Measurements from ENCODE around the gene BCL2. TPM values are rescaled to one million over a fixed set of nuclear protein-coding genes. Genes with fewer than 3 reads are reported as not detected.

The BCL2 gene
- total and polyA plus RNA-seq, 9 of the 15 experiments (the other 6 are each of a cell fraction or from before 2014, with no cell fraction given), result 0.10 to 1.1 (median 0.65) TPM

DNA sequence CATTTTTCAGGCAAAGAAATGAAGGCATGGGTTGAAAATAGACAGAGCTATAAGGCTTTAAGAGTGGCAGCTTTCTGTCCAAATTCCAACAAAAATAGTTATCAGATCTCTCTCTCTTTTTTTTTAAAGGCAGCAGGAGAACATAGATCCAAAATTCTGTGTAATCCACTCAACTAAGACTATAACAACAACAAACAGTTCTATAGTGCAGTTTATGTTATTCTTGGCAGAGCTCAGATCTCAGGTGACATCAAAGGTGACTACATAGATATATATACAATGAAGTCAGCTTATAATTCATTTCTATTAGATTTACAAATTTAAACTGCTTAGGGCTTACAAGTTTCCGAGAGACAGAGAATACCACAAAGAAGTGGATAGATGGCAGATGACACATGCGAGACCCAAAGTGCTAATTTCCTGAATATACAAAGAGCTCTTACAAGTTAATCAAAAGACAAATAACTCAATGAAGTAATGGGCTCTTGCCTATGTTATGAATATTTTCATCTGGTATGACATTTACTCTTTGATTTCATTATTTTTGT is 223.2 kb downstream of the BCL2 start (continued):
- TF ChIP-seq, protein P1, sequence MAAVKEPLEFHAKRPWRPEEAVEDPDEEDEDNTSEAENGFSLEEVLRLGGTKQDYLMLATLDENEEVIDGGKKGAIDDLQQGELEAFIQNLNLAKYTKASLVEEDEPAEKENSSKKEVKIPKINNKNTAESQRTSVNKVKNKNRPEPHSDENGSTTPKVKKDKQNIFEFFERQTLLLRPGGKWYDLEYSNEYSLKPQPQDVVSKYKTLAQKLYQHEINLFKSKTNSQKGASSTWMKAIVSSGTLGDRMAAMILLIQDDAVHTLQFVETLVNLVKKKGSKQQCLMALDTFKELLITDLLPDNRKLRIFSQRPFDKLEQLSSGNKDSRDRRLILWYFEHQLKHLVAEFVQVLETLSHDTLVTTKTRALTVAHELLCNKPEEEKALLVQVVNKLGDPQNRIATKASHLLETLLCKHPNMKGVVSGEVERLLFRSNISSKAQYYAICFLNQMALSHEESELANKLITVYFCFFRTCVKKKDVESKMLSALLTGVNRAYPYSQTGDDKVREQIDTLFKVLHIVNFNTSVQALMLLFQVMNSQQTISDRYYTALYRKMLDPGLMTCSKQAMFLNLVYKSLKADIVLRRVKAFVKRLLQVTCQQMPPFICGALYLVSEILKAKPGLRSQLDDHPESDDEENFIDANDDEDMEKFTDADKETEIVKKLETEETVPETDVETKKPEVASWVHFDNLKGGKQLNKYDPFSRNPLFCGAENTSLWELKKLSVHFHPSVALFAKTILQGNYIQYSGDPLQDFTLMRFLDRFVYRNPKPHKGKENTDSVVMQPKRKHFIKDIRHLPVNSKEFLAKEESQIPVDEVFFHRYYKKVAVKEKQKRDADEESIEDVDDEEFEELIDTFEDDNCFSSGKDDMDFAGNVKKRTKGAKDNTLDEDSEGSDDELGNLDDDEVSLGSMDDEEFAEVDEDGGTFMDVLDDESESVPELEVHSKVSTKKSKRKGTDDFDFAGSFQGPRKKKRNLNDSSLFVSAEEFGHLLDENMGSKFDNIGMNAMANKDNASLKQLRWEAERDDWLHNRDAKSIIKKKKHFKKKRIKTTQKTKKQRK (IDR thresholded peaks at IDR 0.05; ENCODE audit: borderline replicate concordance, low read depth, low read length), result no peak
- no peak for TF ChIP-seq DIDO1 (tag; IDR thresholded peaks at IDR 0.05; ENCODE audit: low read depth)

DNA sequence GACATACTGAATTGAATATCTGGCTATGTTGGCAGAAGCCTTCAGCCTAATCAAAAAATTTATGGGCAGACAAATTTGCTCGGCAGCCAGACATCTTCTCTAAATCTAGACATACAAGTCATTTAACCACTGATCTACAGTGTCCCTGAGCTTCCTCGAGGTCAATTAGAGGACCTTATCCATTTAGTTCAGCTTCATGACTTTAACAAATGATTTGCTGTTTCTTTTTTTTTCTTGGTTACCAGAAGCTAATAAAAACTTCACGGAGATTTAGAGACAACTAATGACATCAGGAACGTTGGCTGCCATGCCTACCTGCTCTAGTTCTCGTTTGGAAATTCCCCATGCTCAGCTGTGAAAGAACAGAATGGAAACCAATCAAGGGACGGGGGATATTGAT is 223.8 kb downstream of the BCL2 start:
- peaks cover 0 to 30% of the 10 kb centered on the region in 2 experiments; a peak in 3 of 5 replicates for H3K27me3 ChIP-seq (ENCODE audit: control insufficient read depth in 2 of 2, insufficient read depth in 2 of 2, low read length in 2 of 2)
- in situ Hi-C loops (cut with MboI), result no loop called here
- no peaks in the 10 kb centered on the region for H3K36me3 ChIP-seq (ENCODE audit: control insufficient read depth, insufficient read depth, low read length)
- no peak overlapping the region for H2AFZ ChIP-seq (ENCODE audit: low read depth, low read length)
- CTCF ChIA-PET (ENCODE audit: low intra/inter-chr PET ratio), result no interaction called here
- WGBS (ENCODE audit: insufficient coverage, low coverage, missing lambda C conversion rate), result 0% methylated on average over 6 of the region's 6 CpGs
- no peak overlapping the region for H3K27ac ChIP-seq (ENCODE audit: extremely low read depth, low read depth, low read length)
- H3K4me3 ChIP-seq, result no peak overlapping the region
- DNase-seq (ENCODE audit: extremely low read depth in 1 of 4, low spot score in 3 of 4) (no peak), ATAC-seq (no peak), FAIRE-seq (no peak)
- H4K20me1 ChIP-seq (replicated peaks; ENCODE audit: control insufficient read depth, insufficient read depth, low read length), result no peaks in the 10 kb centered on the region
- H3K4me2 ChIP-seq (ENCODE audit: insufficient read depth, low read length), result no peak overlapping the region
- no peaks in the 10 kb centered on the region for H3K9me3 ChIP-seq (replicated peaks; ENCODE audit: control insufficient read depth, insufficient read depth, low read depth, low read length)
- H3K9ac ChIP-seq (ENCODE audit: insufficient read depth in 1 of 2, low read depth in 2 of 2, low read length in 2 of 2), result no peak overlapping the region
- POLR2A ChIA-PET, result no interaction called here
- no TSS peak for BruUV-seq (replicated peaks)
- intact Hi-C loops (cut with micrococcal nuclease), result no loop called here
- no peaks in the 10 kb centered on the region for H3K79me2 ChIP-seq (ENCODE audit: control insufficient read depth, insufficient read depth, low read length)
- H3K9me1 ChIP-seq (ENCODE audit: control insufficient read depth, insufficient read depth, low read length), result no peaks in the 10 kb centered on the region
- H3K4me1 ChIP-seq (replicated peaks in 1 of 2; ENCODE audit: control insufficient read depth in 2 of 2, insufficient read depth in 2 of 2, low read length in 2 of 2), result no peaks in the 10 kb centered on the region
- TF ChIP-seq, protein P2, sequence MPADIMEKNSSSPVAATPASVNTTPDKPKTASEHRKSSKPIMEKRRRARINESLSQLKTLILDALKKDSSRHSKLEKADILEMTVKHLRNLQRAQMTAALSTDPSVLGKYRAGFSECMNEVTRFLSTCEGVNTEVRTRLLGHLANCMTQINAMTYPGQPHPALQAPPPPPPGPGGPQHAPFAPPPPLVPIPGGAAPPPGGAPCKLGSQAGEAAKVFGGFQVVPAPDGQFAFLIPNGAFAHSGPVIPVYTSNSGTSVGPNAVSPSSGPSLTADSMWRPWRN (IDR thresholded peaks at IDR 0.05; ENCODE audit: low read depth), result no peak
- TF ChIP-seq, protein P3, sequence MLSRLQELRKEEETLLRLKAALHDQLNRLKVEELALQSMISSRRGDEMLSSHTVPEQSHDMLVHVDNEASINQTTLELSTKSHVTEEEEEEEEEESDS (CRISPR knock-in tag; IDR thresholded peaks at IDR 0.05), result no peak
- no peak for TF ChIP-seq HDGF (IDR thresholded peaks at IDR 0.05)
- TF ChIP-seq ZNF174 (CRISPR knock-in tag; IDR thresholded peaks at IDR 0.05), result no peak
- TF ChIP-seq ARID2 (IDR thresholded peaks at IDR 0.05), result no peak
- no peak for TF ChIP-seq MAZ (CRISPR knock-in tag; conservative IDR thresholded peaks at IDR 0.05 in 1 of 2, IDR thresholded peaks at IDR 0.05 in 1 of 2)
- TF ChIP-seq, protein P4, sequence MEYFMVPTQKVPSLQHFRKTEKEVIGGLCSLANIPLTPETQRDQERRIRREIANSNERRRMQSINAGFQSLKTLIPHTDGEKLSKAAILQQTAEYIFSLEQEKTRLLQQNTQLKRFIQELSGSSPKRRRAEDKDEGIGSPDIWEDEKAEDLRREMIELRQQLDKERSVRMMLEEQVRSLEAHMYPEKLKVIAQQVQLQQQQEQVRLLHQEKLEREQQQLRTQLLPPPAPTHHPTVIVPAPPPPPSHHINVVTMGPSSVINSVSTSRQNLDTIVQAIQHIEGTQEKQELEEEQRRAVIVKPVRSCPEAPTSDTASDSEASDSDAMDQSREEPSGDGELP (CRISPR knock-in tag; IDR thresholded peaks at IDR 0.05; ENCODE audit: borderline replicate concordance), result no peak
- TF ChIP-seq, protein P5, sequence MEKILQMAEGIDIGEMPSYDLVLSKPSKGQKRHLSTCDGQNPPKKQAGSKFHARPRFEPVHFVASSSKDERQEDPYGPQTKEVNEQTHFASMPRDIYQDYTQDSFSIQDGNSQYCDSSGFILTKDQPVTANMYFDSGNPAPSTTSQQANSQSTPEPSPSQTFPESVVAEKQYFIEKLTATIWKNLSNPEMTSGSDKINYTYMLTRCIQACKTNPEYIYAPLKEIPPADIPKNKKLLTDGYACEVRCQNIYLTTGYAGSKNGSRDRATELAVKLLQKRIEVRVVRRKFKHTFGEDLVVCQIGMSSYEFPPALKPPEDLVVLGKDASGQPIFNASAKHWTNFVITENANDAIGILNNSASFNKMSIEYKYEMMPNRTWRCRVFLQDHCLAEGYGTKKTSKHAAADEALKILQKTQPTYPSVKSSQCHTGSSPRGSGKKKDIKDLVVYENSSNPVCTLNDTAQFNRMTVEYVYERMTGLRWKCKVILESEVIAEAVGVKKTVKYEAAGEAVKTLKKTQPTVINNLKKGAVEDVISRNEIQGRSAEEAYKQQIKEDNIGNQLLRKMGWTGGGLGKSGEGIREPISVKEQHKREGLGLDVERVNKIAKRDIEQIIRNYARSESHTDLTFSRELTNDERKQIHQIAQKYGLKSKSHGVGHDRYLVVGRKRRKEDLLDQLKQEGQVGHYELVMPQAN (IDR thresholded peaks at IDR 0.05; ENCODE audit: borderline replicate concordance), result no peak
- TF ChIP-seq JUND (IDR thresholded peaks at IDR 0.05; ENCODE audit: borderline replicate concordance, low read depth, low read length), result no peak
- TF ChIP-seq JUND (tag; IDR thresholded peaks at IDR 0.05; ENCODE audit: borderline replicate concordance, low read depth, low read length), result no peak
- TF ChIP-seq, protein P6, sequence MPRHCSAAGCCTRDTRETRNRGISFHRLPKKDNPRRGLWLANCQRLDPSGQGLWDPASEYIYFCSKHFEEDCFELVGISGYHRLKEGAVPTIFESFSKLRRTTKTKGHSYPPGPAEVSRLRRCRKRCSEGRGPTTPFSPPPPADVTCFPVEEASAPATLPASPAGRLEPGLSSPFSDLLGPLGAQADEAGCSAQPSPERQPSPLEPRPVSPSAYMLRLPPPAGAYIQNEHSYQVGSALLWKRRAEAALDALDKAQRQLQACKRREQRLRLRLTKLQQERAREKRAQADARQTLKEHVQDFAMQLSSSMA (CRISPR knock-in tag; IDR thresholded peaks at IDR 0.05), result no peak

All from K562 (cell line).